ENCODE data around the gene PNMA8A.

The PNMA8A gene

DNA sequence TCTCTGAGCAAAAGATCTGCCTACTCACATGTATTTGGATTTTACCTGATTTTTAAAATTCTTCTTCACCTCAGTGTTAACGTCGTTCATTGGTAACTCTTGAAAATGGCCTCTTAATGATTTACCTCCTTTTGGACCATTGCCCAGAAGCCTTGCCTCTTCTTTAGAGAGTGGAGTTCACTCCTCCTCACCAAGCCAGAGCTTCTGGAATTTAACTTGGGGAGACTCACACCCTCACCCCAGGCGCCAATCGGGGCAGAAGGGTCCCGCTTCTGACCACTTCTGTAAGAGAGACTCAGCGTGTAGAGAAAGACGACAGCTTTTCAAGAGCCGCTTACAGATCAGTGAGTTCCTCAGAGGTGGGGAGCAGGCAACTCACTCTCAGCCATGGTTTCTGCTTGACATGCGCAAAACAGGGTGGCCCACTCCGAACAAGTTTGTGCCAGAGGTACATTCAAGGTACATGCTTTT, 45.3 kb downstream of the PNMA8A start:
- DNase-seq = no peak

DNA sequence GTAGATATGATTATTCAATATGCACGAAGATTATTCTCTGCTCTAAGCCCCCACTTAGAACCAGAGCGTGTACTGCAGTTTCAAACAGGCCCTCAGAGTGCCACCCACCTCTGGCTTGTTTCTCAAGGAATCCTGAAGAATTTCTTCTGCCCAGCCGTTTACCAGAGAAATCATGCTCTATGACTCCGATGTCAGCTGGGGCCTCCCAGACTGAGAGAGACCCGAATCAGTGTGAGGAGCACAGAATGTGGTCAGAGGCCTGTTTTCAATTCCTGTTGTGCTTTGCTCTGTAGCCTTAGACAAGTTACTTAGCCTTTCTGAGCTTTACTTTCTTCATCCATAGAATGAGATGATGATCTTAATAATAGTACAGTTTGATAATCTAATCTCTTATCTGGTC, 48.2 kb downstream of the PNMA8A start:
- DNase-seq = no peak

DNA sequence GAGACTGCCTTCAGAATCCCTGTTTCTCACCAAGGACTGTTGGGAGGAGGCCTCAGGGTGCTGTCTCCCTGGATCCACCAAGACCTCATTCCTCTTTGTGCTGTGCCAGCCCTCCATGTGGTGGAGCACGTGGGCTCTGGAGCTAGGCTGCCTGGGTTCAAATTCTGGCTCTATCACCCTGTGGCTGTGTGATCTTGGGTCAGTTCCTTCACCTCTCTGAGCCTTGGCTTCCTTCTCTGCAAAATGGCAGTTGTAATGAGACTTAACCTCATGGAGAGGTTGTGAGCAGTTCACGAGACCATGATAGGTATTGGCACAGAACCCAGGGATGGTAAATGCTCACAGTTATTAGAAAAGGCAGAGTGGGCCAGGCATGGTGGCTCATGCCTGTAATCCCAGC, 49.0 kb downstream of the PNMA8A start:
- DNase-seq = no peak

DNA sequence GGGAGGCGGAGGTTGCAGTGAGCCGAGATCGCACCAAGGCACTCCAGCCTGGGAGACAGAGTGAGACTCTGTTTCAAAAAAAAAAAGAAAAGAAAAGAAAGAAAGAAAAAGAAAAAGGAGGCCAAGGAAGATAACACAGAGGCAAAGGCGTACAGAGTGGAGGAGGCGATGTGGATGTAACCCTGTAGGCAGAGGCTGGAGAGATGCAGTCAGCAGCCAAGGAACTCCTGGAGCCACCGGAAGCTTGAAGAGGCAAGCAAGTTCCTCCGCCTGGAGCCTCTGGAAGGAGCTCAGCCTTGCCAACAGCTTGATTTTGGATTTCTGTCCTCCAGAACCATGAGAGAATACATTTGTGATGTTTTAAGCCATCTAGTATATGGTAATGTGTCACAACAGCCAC, 51.3 kb downstream of the PNMA8A start:
- DNase-seq = no peak

Measured in SHP77 treated with DMSO at 0.1 percent for 48 hours (cell line).